Measurements from ENCODE around the gene PLCL2. TPM values are rescaled to one million over a fixed set of nuclear protein-coding genes. Genes with fewer than 3 reads are reported as not detected.
A peak's percentile ranks its signal among the peaks of the same experiment; 100 is the strongest.

The PLCL2 gene
- 2.5 and 3.4 TPM in 2 replicates for total RNA-seq

DNA sequence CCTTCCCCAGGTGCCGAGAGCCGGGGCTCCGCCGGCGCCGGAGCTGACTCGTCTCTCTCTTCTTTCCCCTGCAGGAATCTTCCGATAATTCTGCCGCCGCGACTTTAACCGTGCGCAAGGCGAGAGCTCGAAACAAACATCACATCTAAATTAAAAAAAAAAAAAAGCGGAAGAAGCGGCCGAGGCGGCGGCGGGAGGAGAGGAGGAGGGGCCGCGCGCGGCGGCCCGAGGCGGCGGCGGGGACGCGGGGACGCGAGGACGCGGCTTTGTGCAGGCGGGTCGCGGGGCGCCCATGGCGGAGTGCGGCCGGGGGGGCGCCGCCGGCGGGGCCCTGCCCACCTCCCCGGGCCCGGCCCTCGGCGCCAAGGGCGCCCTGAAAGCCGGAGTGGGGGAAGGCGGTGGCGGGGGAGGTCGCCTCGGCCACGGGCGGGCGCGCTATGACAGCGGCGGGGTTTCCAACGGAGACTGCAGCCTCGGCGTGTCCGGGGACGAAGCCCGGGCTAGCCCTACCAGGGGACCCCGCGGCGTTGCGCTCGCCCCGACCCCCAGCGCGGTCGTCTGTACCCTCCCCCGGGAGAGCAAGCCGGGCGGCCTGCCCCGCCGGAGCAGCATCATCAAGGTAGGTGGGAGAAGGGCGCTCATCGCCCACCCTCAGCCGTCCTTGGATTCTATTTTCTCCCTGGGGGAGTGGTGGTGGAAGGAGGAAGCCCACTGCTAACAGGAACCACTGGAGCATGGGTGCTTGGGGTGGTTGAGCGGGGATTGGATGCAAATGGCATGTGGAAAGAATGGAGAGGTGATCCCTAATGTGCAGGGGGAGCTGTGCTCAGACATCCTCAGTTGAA lies at the start of gene PLCL2:
TSS of gene PLCL2 (plus strand) at position 208 of the 845 bp plus-strand sequence. CDS start at position 293, 85 bp downstream.
- no peaks in the 10 kb centered on the region for H3K36me3 ChIP-seq (ENCODE audit: control insufficient read depth, insufficient read depth, low read length)
- DNase-seq (ENCODE audit: low read depth) = no peak
- H3K27me3 ChIP-seq (ENCODE audit: control insufficient read depth, insufficient read depth, low read length) = peaks cover 2% of the 10 kb centered on the region
- TF ChIP-seq, protein P1, sequence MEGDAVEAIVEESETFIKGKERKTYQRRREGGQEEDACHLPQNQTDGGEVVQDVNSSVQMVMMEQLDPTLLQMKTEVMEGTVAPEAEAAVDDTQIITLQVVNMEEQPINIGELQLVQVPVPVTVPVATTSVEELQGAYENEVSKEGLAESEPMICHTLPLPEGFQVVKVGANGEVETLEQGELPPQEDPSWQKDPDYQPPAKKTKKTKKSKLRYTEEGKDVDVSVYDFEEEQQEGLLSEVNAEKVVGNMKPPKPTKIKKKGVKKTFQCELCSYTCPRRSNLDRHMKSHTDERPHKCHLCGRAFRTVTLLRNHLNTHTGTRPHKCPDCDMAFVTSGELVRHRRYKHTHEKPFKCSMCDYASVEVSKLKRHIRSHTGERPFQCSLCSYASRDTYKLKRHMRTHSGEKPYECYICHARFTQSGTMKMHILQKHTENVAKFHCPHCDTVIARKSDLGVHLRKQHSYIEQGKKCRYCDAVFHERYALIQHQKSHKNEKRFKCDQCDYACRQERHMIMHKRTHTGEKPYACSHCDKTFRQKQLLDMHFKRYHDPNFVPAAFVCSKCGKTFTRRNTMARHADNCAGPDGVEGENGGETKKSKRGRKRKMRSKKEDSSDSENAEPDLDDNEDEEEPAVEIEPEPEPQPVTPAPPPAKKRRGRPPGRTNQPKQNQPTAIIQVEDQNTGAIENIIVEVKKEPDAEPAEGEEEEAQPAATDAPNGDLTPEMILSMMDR (IDR thresholded peaks at IDR 0.05; ENCODE audit: insufficient read depth, low read length, poor library complexity, severe bottlenecking) = no peak
- peak within 1 kb of the TSS; percentile 63 for H3K4me3 ChIP-seq (ENCODE audit: low read depth, low read length)

DNA sequence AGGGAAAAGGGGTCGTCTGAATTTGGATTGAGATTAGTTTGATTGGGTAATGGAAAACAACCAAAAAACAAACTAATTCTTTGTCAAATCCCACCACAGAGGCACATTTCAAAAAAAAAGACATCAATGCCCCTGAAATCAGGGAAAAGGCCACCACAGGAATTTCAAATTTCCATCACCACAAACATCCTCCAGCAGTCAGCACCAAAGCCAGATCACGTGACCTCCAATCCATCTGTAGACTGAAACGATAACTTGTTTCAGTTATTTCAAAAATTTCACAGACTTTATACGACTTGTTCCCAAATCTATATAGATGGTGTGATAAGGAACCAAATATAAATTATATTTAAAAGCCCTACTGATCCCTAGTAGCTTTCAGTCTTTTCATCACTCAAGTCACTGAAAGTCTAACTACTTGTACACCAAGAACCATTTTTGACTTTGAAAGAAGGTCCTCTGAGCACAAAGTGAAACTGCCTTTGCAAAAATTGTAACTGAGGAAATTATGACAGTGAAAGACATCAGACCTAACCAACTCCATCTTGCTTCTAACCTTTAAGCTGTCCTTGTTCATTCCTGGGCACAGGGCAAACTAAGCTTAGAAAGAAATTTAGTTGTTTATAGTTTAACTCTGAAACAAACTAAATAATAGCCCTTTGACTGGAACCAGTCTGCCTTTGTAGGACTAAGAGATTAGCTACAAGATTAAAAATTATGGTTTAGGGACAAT lies 48.1 kb upstream of the PLCL2 start:
- Histone ChIP-seq H3K36me3 (ENCODE audit: control insufficient read depth, insufficient read depth, low read length) (no peaks in the 10 kb centered on the region), H3K27me3 (ENCODE audit: control insufficient read depth, insufficient read depth, low read length) (no peaks in the 10 kb centered on the region), H3K4me3 (ENCODE audit: low read depth, low read length) (no peak overlapping the region)
- DNase-seq (ENCODE audit: low read depth) = no peak
- TF ChIP-seq, protein P1 (IDR thresholded peaks at IDR 0.05; ENCODE audit: insufficient read depth, low read length, poor library complexity, severe bottlenecking) = no peak

DNA sequence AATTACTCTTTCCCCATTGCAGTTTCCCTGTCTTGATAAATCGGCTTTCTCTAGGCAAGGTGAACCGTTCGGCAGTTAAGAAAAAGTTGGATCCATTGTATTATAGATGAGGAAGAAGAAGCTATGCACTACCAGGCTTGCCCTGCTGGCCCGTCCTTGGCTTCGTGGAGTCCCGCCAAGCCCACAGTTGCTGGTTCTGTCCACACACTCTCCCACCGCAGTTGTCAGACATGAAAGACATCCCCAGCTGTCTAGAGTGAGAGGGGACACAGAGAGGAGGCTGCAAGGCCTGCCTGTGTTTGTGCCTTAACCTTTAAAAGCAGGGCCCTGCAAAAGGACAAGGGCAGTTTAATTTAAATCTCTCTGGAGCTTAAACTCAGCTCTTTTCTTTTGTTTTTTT lies 47.2 kb upstream of the PLCL2 start:
- Histone ChIP-seq H3K4me3 (ENCODE audit: low read depth, low read length) (no peak overlapping the region), H3K27me3 (ENCODE audit: control insufficient read depth, insufficient read depth, low read length) (no peaks in the 10 kb centered on the region), H3K36me3 (ENCODE audit: control insufficient read depth, insufficient read depth, low read length) (no peaks in the 10 kb centered on the region)
- no peak for DNase-seq (ENCODE audit: low read depth)
- TF ChIP-seq, protein P1 (IDR thresholded peaks at IDR 0.05; ENCODE audit: insufficient read depth, low read length, poor library complexity, severe bottlenecking) = no peak

DNA sequence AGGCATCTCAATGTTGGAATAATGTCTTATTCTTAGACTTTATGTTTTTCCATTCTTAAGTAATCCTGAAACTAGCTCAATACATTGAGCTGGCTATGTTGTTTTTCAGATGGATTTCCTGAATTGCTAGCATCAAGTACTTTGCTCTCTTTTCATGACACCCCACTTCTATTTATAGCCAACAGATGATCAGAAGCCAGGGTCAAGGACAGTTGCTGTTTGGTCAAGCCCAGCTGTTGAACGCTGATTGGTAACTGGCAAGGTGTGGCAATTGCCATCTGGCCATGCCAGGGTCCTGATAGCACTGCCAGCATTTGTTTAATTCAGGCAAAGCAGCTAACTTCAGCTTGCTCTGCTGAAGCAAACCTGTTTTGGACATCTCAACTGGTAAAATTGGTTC lies 46.2 kb upstream of the PLCL2 start:
- Histone ChIP-seq H3K36me3 (ENCODE audit: control insufficient read depth, insufficient read depth, low read length) (no peaks in the 10 kb centered on the region), H3K27me3 (ENCODE audit: control insufficient read depth, insufficient read depth, low read length) (no peaks in the 10 kb centered on the region), H3K4me3 (ENCODE audit: low read depth, low read length) (no peak overlapping the region)
- DNase-seq (ENCODE audit: low read depth) = no peak
- TF ChIP-seq, protein P1 (IDR thresholded peaks at IDR 0.05; ENCODE audit: insufficient read depth, low read length, poor library complexity, severe bottlenecking) = no peak

DNA sequence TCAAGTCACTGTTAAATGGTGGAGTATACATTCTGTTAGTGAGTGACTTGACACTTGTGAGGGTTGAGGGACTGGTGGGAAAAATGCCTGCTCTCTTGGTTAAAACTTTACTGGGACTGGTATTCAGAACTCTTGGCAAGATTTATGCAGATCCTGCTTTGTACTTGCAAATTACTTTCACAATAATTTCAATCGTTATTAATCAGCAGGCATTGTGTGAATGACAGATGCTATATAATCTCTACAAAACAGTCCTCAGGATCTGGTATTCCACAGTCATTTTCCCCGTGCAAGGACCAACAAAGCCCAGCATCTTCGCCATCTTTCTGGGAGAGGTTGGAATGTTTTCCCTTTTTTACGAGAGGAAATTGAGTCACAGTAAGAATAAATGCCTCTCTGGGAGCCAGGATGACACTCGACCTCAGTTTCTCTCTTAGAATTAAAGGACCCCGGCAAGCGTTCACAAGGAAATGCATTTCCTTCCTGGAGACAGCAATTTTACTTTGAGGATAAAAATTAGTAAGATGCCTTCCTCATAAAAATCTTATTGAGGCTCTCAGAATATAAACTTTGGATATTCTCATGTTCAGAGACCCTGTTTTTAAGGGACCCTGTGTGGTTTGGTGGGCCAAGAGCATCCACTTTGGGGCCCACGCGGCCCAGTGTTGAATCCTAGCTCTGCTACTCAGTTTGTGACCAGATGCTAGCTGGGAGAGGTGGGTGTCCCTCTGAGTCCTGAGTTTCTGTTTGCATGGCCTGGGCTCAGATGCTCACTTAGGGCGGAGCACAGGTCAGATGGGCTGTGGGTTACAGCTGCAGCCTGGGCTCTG lies 45.3 kb upstream of the PLCL2 start:
- no peaks in the 10 kb centered on the region for H3K36me3 ChIP-seq (ENCODE audit: control insufficient read depth, insufficient read depth, low read length)
- no peak overlapping the region for H3K4me3 ChIP-seq (ENCODE audit: low read depth, low read length)
- no peaks in the 10 kb centered on the region for H3K27me3 ChIP-seq (ENCODE audit: control insufficient read depth, insufficient read depth, low read length)
- no peak for DNase-seq (ENCODE audit: low read depth)
- TF ChIP-seq, protein P1 (IDR thresholded peaks at IDR 0.05; ENCODE audit: insufficient read depth, low read length, poor library complexity, severe bottlenecking) = no peak
